Loucy (cell line): ENCODE results near the gene SIL1.

Experiments
- H2AFZ ChIP-seq: fragments of 200-600 bp; sonication (generic); 2 replicates; pipeline ENCODE4 v1.6.0; 2016; ENCODE audit warnings: antibody characterized with exemption, mild to moderate bottlenecking, low read length, moderate library complexity
- H3F3A ChIP-seq: fragments of 200-600 bp; 2 replicates; pipeline ENCODE4 v1.6.0; 2016; ENCODE audit warnings: antibody characterized with exemption, low read depth, mild to moderate bottlenecking
- H3K27me3 ChIP-seq: fragments of 200-600 bp; sonication (generic); 2 replicates; pipeline ENCODE4 v1.6.1; 2014; ENCODE audit warnings: low read length, mild to moderate bottlenecking; ENCODE audit not compliant: insufficient read depth, poor library complexity, severe bottlenecking
- H3K36me3 ChIP-seq: fragments of 200-600 bp; sonication (generic); 2 replicates; pipeline ENCODE4 v1.6.1; 2016; ENCODE audit warnings: low read length; ENCODE audit not compliant: insufficient read depth
- H3K4me1 ChIP-seq: fragments of 200-600 bp; sonication (generic); 2 replicates; pipeline ENCODE4 v1.5.1; 2014; ENCODE audit warnings: low read length, mild to moderate bottlenecking; ENCODE audit not compliant: insufficient read depth, poor library complexity, severe bottlenecking
- H3K4me2 ChIP-seq: fragments of 200-600 bp; sonication (generic); 2 replicates; pipeline ENCODE4 v1.6.0; 2014; ENCODE audit warnings: antibody characterized with exemption, low read length, low read depth, mild to moderate bottlenecking; ENCODE audit not compliant: poor library complexity, severe bottlenecking
- H3K4me3 ChIP-seq: fragments of 200-600 bp; sonication (generic); 2 replicates; pipeline ENCODE4 v1.5.1; 2014; ENCODE audit warnings: low read length, mild to moderate bottlenecking, mixed read lengths; ENCODE audit not compliant: poor library complexity, severe bottlenecking
- H3K79me2 ChIP-seq: fragments of 200-600 bp; sonication (generic); 2 replicates; pipeline ENCODE4 v1.6.1; 2014; ENCODE audit warnings: low read length; ENCODE audit not compliant: insufficient read depth
- H3K9ac ChIP-seq: fragments of 200-600 bp; sonication (generic); 2 replicates; pipeline ENCODE4 v1.6.0; 2014; ENCODE audit warnings: mild to moderate bottlenecking, low read depth, low read length, moderate library complexity; ENCODE audit not compliant: poor library complexity, severe bottlenecking
- H3K9me2 ChIP-seq: fragments of 200-600 bp; sonication (generic); replicated peaks from 2 replicates; pipeline ENCODE4 v1.6.1; 2016; ENCODE audit warnings: low read depth, low read length, mixed read lengths
- H3K9me3 ChIP-seq: fragments of 200-600 bp; sonication (generic); 2 replicates; pipeline ENCODE4 v1.6.1; 2014; ENCODE audit warnings: mild to moderate bottlenecking, antibody characterized with exemption, low read length, low read depth; ENCODE audit not compliant: insufficient read depth
- H4K20me1 ChIP-seq: fragments of 200-600 bp; sonication (generic); 2 replicates; pipeline ENCODE4 v1.6.0; 2014; ENCODE audit warnings: antibody characterized with exemption, low read length, mild to moderate bottlenecking; ENCODE audit not compliant: insufficient read depth, poor library complexity, severe bottlenecking
- CTCF ChIP-seq: fragments of 200-600 bp; sonication (generic); conservative IDR thresholded peaks from 2 replicates; pipeline ENCODE4 v1.5.1; 2014; ENCODE audit warnings: mild to moderate bottlenecking, antibody characterized with exemption, low read length
- EZH2phosphoT487 ChIP-seq: fragments of 200-600 bp; IDR thresholded peaks from 2 replicates; pipeline ENCODE4 v1.6.1; 2018; ENCODE audit warnings: antibody characterized with exemption, mild to moderate bottlenecking, moderate library complexity, borderline replicate concordance

Gene SIL1

GRCh38 chr5:138898742-138899141, 299.4 kb downstream of the SIL1 start:
- no peak for TF ChIP-seq EZH2phosphoT487
- no peak for TF ChIP-seq CTCF
- Histone ChIP-seq H3F3A (no peaks in the 10 kb centered on the region), H2AFZ (no peak overlapping the region), H3K27me3 (no peaks in the 10 kb centered on the region), H3K4me2 (no peak overlapping the region), H3K9ac (no peak overlapping the region), H3K4me3 (no peak overlapping the region), H3K79me2 (no peaks in the 10 kb centered on the region), H3K36me3 (no peaks in the 10 kb centered on the region), H3K4me1 (no peaks in the 10 kb centered on the region), H4K20me1 (no peaks in the 10 kb centered on the region), H3K9me3 (no peaks in the 10 kb centered on the region), H3K9me2 (no peaks in the 10 kb centered on the region)

- Histone ChIP-seq H3K79me2 (no peaks in the 10 kb centered on the region), H3K27me3 (no peaks in the 10 kb centered on the region)
- TF ChIP-seq CTCF = no peak
- TF ChIP-seq EZH2phosphoT487 = no peak
These were observed 299.9 kb downstream of the SIL1 start for GRCh38 chr5:138898299-138898698.

More at GRCh38 chr5:138898299-138898698, 299.9 kb downstream of the SIL1 start:
- Histone ChIP-seq H3K9me3 (no peaks in the 10 kb centered on the region), H3K4me3 (no peak overlapping the region), H3K4me2 (no peak overlapping the region), H4K20me1 (no peaks in the 10 kb centered on the region), H3F3A (no peaks in the 10 kb centered on the region), H3K9ac (no peak overlapping the region), H3K36me3 (no peaks in the 10 kb centered on the region), H3K9me2 (no peaks in the 10 kb centered on the region), H3K4me1 (no peaks in the 10 kb centered on the region), H2AFZ (no peak overlapping the region)
